Tibial artery (tissue), 4 donors: ENCODE data around the gene AP2A2.

ENCODE experiments used
- DNase-seq, 2 donors: peaks; one replicate each; pipeline ENCODE4 v3.0.0-alpha.2; 2019
- H3K27ac ChIP-seq, 2 donors: fragments of 200-600 bp; sonication (generic) in 1 of 2; 1 replicate in 1 of 2; 2 replicates in 1 of 2; pipeline ENCODE4 v1.5.1; 2018 to 2019; ENCODE audit warnings: mild to moderate bottlenecking in 1 of 2
- H3K27me3 ChIP-seq, 2 donors: fragments of 200-600 bp; sonication (generic) in 1 of 2; one replicate each; pipeline versions ENCODE4 v1.5.1 to v1.6.0; 2016 to 2019
- H3K36me3 ChIP-seq, 3 donors: fragments of 200-600 bp; sonication (generic) in 2 of 3; one replicate each; pipeline ENCODE4 v1.5.1; 2016 to 2019; ENCODE audit warnings: mild to moderate bottlenecking in 2 of 3
- H3K4me1 ChIP-seq, 4 donors: fragments of 200-600 bp; sonication (generic) in 2 of 4; 1 replicate in 3 of 4; 2 replicates in 1 of 4; pipeline ENCODE4 v1.5.1; 2016 to 2019
- H3K4me3 ChIP-seq, 2 donors: fragments of 200-600 bp; sonication (generic) in 1 of 2; 1 replicate in 1 of 2; 2 replicates in 1 of 2; pipeline ENCODE4 v1.5.1; 2018 to 2019; ENCODE audit warnings: mild to moderate bottlenecking in 2 of 2
- H3K9me3 ChIP-seq, 3 donors: fragments of 200-600 bp; sonication (generic) in 1 of 3; one replicate each; pipeline ENCODE4 v1.5.1; 2016 to 2019
- intact Hi-C: fragments of 100-400 bp; cut with DNase I; formaldehyde crosslinking; loops from one replicate; pipeline ENCODE4 v1.15.0; 2023; ENCODE audit warnings: low total_unique reads
- TF ChIP-seq, protein P1 (sequence below), 2 experiments: fragments of 200-600 bp in 1 of 2; fragments of 450-650 bp in 1 of 2; IDR thresholded peaks; one replicate each; pipeline ENCODE4 v1.5.1; 2017 to 2019; ENCODE audit warnings: antibody characterized with exemption in 2 of 2, mild to moderate bottlenecking in 1 of 2, moderate library complexity in 1 of 2

AP2A2 gene

DNA sequence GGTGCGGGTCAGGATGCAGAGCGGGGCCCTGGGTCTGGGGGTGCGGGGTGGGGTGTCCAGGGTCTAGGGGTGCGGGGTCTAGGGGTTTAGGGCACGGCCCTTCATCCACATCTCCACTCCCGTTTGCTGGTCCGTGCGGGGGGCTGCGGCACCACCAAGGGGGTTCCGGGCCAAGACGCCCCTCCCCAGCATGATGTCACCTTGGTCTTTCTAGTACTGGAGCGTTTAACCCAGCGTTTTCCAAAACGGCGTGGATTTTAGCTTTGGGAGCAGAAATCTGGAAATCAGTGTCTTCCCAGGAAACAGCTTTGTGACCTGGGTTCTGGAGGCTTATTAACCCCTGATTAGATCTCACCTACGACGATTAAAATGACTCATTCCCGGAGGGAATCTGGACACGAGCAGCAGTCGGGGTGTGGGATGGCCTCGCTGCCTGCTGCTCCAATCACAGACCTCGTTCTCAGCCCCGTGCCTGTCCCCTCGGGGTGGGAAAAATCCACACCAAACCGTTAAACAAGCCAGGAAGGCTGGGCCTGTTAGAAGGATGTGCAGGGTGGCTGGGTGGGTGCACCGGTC is 759 bp downstream of the AP2A2 start:
- intact Hi-C loops: no loop called here
- H3K27ac ChIP-seq: peak overlapping the region; percentile 87 to 94
- peak; percentile 58 to 74 for DNase-seq
- no peaks in the 10 kb centered on the region for H3K9me3 ChIP-seq
- peak overlapping the region; percentile 99 to 100 for H3K4me3 ChIP-seq
- no peaks in the 10 kb centered on the region for H3K36me3 ChIP-seq
- peaks cover 0 to 49% (median 26%) of the 10 kb centered on the region in 4 donors for H3K4me1 ChIP-seq
- no peaks in the 10 kb centered on the region for H3K27me3 ChIP-seq
- TF ChIP-seq, protein P1, sequence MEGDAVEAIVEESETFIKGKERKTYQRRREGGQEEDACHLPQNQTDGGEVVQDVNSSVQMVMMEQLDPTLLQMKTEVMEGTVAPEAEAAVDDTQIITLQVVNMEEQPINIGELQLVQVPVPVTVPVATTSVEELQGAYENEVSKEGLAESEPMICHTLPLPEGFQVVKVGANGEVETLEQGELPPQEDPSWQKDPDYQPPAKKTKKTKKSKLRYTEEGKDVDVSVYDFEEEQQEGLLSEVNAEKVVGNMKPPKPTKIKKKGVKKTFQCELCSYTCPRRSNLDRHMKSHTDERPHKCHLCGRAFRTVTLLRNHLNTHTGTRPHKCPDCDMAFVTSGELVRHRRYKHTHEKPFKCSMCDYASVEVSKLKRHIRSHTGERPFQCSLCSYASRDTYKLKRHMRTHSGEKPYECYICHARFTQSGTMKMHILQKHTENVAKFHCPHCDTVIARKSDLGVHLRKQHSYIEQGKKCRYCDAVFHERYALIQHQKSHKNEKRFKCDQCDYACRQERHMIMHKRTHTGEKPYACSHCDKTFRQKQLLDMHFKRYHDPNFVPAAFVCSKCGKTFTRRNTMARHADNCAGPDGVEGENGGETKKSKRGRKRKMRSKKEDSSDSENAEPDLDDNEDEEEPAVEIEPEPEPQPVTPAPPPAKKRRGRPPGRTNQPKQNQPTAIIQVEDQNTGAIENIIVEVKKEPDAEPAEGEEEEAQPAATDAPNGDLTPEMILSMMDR (IDR thresholded peaks at IDR 0.05): no peak

GRCh38 chr11:927871-928270 is 2.2 kb downstream of the AP2A2 start:
- no peaks in the 10 kb centered on the region for H3K9me3 ChIP-seq
- TF ChIP-seq, protein P1 (IDR thresholded peaks at IDR 0.05): no peak
- intact Hi-C loops: no loop called here
- H3K4me3 ChIP-seq: no peak overlapping the region
- H3K36me3 ChIP-seq: no peaks in the 10 kb centered on the region
- H3K27me3 ChIP-seq: no peaks in the 10 kb centered on the region
- H3K4me1 ChIP-seq: peaks cover 4 to 63% (median 31%) of the 10 kb centered on the region in 4 donors
- no peak overlapping the region for H3K27ac ChIP-seq
- no peak for DNase-seq

- intact Hi-C loops: no loop called here
- Histone ChIP-seq H3K9me3 (no peaks in the 10 kb centered on the region), H3K27me3 (no peaks in the 10 kb centered on the region), H3K27ac (no peak overlapping the region), H3K36me3 (no peaks in the 10 kb centered on the region), H3K4me1 (peaks cover 4 to 73% (median 40%) of the 10 kb centered on the region in 4 donors), H3K4me3 (no peak overlapping the region)
- TF ChIP-seq, protein P1 (IDR thresholded peaks at IDR 0.05): no peak
- DNase-seq: no peak
Measured at GRCh38 chr11:928786-929185, 3.1 kb downstream of the AP2A2 start.

- H3K27ac ChIP-seq: no peak overlapping the region
- H3K27me3 ChIP-seq: no peaks in the 10 kb centered on the region
- TF ChIP-seq, protein P1 (IDR thresholded peaks at IDR 0.05): no peak
- no peaks in the 10 kb centered on the region for H3K9me3 ChIP-seq
- no peaks in the 10 kb centered on the region for H3K36me3 ChIP-seq
- no peak overlapping the region for H3K4me3 ChIP-seq
- intact Hi-C loops: no loop called here
- H3K4me1 ChIP-seq: peaks cover 4 to 77% (median 40%) of the 10 kb centered on the region in 4 donors
- no peak for DNase-seq
Measured at GRCh38 chr11:929405-929804, 3.7 kb downstream of the AP2A2 start.

GRCh38 chr11:931385-931784 is 5.7 kb downstream of the AP2A2 start:
- Histone ChIP-seq H3K27me3 (no peaks in the 10 kb centered on the region), H3K27ac (no peak overlapping the region), H3K9me3 (no peaks in the 10 kb centered on the region), H3K4me1 (peaks cover 4 to 68% (median 35%) of the 10 kb centered on the region in 4 donors), H3K4me3 (no peak overlapping the region), H3K36me3 (no peaks in the 10 kb centered on the region)
- no peak for DNase-seq
- TF ChIP-seq, protein P1 (IDR thresholded peaks at IDR 0.05): no peak
- intact Hi-C loops: no loop called here

GRCh38 chr11:932435-932834 is 6.8 kb downstream of the AP2A2 start:
- Histone ChIP-seq H3K9me3 (no peaks in the 10 kb centered on the region), H3K4me3 (no peak overlapping the region), H3K27ac (peak overlapping the region; percentile 16 to 55), H3K27me3 (no peaks in the 10 kb centered on the region), H3K4me1 (peaks cover 4 to 57% (median 27%) of the 10 kb centered on the region in 4 donors), H3K36me3 (no peaks in the 10 kb centered on the region)
- intact Hi-C loops: no loop called here
- no peak for DNase-seq
- TF ChIP-seq, protein P1 (IDR thresholded peaks at IDR 0.05): no peak
